NB4 (cell line): ENCODE measurements around the gene CCNY.
A peak's percentile ranks its signal among the peaks of the same experiment; 100 is the strongest.

Experiments
- DNase-seq: peaks from one replicate; pipeline ENCODE4 v3.0.0; 2010; ENCODE audit warnings: low read depth
- H3K4me3 ChIP-seq: one replicate; pipeline ENCODE4 v1.5.1; 2011; ENCODE audit warnings: mild to moderate bottlenecking, low read depth, low read length, moderate library complexity
- MYC ChIP-seq: IDR thresholded peaks from 2 replicates; pipeline ENCODE4 v1.6.1; 2011; ENCODE audit warnings: low read depth, low read length
- POLR2A ChIP-seq: IDR thresholded peaks from 2 replicates; pipeline ENCODE4 v1.6.1; 2011; ENCODE audit warnings: mild to moderate bottlenecking; ENCODE audit not compliant: insufficient read length; ENCODE audit errors: extremely low read depth
- TF ChIP-seq, protein P1 (sequence below): IDR thresholded peaks from 2 replicates; pipeline ENCODE4 v1.6.1; 2011; ENCODE audit warnings: low read depth, low read length
- TF ChIP-seq, protein P2 (sequence below): IDR thresholded peaks from one replicate; pipeline ENCODE4 v1.5.1; 2012; ENCODE audit warnings: low read depth, low read length

Gene CCNY

DNA sequence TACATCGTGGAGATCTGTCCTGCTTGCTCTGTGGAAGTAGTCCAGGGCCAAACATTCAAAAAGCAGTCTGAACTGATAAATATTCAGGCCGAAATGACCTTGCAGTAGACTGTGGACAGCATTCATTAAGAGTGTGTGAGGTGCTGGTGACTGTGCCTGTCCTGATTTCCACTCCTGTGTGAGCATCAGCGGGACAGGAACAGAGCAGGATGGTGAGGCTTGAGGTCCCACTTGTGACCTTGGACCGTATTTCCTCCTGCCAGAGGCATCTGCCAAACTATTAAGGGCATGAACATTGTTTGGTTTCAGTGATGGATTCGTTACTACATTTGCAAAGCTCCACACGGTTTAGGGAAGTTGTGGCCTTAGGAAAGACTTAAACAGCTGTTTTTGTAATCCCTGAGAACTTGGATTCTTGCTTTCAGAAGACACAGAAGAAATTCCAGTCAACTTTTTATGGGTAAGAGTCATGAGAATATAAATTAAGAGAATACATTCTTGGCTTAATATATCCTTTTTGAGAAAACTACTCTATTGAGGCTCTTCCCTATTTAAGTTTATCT lies 32.8 kb downstream of the CCNY start:
- no peak for TF ChIP-seq POLR2A
- TF ChIP-seq, protein P1, sequence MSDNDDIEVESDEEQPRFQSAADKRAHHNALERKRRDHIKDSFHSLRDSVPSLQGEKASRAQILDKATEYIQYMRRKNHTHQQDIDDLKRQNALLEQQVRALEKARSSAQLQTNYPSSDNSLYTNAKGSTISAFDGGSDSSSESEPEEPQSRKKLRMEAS = no peak
- TF ChIP-seq, protein P2, sequence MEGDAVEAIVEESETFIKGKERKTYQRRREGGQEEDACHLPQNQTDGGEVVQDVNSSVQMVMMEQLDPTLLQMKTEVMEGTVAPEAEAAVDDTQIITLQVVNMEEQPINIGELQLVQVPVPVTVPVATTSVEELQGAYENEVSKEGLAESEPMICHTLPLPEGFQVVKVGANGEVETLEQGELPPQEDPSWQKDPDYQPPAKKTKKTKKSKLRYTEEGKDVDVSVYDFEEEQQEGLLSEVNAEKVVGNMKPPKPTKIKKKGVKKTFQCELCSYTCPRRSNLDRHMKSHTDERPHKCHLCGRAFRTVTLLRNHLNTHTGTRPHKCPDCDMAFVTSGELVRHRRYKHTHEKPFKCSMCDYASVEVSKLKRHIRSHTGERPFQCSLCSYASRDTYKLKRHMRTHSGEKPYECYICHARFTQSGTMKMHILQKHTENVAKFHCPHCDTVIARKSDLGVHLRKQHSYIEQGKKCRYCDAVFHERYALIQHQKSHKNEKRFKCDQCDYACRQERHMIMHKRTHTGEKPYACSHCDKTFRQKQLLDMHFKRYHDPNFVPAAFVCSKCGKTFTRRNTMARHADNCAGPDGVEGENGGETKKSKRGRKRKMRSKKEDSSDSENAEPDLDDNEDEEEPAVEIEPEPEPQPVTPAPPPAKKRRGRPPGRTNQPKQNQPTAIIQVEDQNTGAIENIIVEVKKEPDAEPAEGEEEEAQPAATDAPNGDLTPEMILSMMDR = no peak
- TF ChIP-seq MYC = no peak
- peak; percentile 26 for DNase-seq
- no peak overlapping the region for H3K4me3 ChIP-seq

DNA sequence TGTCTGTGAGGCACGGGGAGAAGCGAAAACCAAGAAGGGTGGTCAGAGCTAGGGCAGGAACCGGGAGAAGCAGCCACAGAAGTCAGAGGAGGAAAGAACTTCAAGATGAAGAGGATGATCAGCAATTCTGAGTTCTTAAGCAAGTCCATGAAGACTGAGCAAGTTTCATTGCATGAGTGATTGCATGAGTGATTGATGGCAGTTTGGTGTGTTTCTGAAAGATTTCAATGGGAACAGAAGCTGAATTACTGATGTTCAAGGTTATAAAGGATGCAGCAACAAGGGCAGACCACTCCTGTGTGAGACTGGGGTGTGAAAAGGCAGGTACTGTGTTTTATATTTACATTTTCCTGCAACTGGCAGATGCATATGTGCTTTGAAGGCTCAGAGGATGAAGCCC lies 35.4 kb downstream of the CCNY start:
- no peak for TF ChIP-seq MYC
- TF ChIP-seq, protein P1 = no peak
- TF ChIP-seq, protein P2 = no peak
- DNase-seq = no peak
- no peak overlapping the region for H3K4me3 ChIP-seq

DNA sequence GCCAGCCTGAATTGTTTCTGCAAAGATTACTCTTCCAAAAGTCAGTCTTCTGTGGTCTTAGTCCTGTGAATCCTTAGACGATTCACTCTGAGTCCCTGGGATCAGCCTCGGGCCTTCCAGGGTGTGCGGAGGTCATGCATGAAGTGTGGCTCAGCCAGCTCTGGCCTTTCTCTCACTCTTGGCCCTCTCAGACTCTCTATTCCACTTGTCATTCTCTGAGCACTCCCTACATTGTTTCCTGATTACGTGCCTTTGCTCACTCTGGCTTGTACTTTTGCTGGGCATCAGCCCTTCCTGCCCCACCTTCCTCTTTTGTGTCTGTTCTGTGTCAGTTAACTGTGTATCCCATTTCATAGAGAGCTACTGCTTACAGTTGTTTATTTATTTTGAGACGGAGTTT lies 36.0 kb downstream of the CCNY start:
- H3K4me3 ChIP-seq = no peak overlapping the region
- TF ChIP-seq POLR2A = no peak
- TF ChIP-seq, protein P2 = no peak
- TF ChIP-seq MYC = no peak
- TF ChIP-seq, protein P1 = no peak
- peak; percentile 32 for DNase-seq

DNA sequence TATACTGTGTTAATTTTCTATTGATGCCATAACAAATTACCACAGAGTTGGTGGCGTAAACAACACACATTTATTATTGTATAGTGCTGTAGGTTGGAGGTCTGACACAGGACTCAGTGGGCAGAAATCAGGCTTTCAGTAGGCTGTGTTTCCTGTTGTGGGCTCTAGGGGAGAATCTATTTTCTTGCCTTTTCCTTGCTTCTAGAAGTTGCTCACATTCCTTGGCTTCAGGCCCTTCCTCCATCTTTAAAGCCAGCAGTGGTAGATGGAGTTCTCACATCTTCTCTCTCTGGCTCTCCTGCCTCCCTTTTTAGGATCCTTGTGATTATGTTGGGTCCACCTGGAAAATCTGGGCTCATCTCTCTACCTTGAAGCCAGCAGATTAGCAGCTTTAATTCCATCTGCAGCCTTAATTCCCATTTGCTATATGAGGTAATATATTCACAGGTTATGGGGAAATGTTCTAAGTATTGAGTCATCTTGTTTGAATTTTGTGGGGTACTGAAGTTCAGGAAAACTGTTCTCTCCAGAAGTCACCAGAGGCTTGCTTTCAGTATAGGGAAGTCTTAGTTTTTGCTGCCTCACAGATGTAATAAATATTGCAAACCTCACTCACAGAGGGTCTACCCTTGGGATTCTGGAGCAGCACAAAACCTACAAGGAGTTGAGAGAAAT lies 38.9 kb downstream of the CCNY start:
- H3K4me3 ChIP-seq = no peak overlapping the region
- DNase-seq = no peak
- TF ChIP-seq, protein P1 = no peak
- TF ChIP-seq, protein P2 = no peak
- TF ChIP-seq MYC (no peak), POLR2A (no peak)

DNA sequence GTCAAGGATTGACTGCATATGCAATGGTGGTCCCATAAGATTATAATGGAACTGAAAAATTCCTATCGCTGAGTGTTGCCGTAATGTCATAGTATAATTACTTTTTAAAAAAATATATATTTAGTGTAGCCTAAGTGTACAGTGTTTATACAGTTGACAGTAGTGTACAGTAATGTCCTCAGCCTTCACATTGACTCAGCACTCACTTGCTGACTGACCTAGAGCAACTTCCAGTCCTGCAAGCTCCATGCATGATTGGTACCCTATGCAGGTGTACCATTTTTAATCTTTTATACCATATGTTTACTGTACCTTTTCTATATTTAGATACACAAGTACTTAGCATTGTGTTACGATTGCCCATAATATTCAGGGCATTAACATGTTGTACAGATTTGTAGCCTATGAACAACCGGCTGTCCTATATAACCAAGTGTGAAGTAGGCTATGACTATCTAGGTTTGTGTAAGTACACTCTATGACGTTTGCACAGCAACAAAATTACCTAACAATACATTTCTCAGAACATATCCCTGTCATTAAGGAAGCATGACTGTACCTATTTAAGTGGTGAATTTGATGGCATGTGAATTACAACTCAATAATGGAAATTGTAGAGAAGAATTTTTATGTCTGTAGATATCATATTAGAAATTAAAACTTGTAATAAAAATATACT lies 40.9 kb downstream of the CCNY start:
- H3K4me3 ChIP-seq = no peak overlapping the region
- TF ChIP-seq, protein P1 = no peak
- TF ChIP-seq POLR2A = no peak
- no peak for TF ChIP-seq MYC
- TF ChIP-seq, protein P2 = no peak
- no peak for DNase-seq
